ENCODE data around the gene NFS1. TPM values are rescaled to one million over a fixed set of nuclear protein-coding genes. Genes with fewer than 3 reads are reported as not detected.
A peak's percentile ranks its signal among the peaks of the same experiment; 100 is the strongest.
"Not testable (repeated sequence)": the region's sequence is repeated elsewhere in the genome, so short reads cannot be mapped to it uniquely, and the experiment has no call there.

The NFS1 gene
- total RNA-seq, 1 donor from 2014 or later, result 26.7 TPM

DNA sequence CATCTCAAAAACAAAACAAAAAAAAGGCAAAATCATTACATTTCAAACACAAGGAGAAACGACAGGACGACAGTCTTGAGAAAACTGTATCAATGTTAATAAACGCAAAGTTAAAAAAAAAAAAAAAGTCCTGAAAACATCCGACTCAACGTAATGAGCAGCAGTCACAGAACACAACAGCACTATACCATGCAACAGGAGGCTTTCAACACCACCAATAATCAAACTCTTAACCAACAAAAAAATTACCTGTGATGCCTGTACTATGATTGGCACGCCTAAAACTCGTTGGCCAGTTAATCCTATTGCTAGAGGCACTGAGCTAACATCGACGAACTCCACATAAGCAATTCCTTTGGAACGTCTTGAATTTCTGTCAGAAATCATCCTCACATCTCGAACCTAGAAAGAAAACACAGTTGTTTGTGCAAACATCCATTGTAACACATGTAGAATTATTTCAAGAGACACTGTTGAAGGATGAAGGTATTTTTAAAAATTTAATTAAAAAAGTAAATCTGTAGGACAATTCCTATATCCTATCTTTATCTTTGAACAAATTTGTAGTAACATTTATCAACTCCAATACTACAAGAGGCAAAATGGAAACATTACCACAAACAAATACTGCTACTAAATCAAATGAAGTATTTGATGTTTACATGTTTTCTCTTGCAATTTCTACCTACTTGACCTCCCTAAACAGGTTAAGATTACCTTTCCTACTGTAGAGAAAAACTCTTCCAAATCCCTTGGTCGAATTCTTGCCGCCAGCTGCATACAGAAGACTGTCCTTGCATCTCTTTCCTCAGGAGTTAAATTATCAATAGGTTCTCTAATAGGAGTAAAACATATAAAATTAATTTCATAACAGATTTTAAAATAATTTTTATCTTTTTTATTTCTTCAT, 25.4 kb upstream of the NFS1 start:
- H3K27me3 Mint-ChIP-seq, result no peaks in the 10 kb centered on the region
- TF ChIP-seq, protein P1, sequence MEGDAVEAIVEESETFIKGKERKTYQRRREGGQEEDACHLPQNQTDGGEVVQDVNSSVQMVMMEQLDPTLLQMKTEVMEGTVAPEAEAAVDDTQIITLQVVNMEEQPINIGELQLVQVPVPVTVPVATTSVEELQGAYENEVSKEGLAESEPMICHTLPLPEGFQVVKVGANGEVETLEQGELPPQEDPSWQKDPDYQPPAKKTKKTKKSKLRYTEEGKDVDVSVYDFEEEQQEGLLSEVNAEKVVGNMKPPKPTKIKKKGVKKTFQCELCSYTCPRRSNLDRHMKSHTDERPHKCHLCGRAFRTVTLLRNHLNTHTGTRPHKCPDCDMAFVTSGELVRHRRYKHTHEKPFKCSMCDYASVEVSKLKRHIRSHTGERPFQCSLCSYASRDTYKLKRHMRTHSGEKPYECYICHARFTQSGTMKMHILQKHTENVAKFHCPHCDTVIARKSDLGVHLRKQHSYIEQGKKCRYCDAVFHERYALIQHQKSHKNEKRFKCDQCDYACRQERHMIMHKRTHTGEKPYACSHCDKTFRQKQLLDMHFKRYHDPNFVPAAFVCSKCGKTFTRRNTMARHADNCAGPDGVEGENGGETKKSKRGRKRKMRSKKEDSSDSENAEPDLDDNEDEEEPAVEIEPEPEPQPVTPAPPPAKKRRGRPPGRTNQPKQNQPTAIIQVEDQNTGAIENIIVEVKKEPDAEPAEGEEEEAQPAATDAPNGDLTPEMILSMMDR (conservative IDR thresholded peaks at IDR 0.05), result no peak
- no peak overlapping the region for H3K4me3 Mint-ChIP-seq
- H3K36me3 Mint-ChIP-seq, result peaks cover 41% of the 10 kb centered on the region
- no peak for DNase-seq (ENCODE audit: extremely low spot score, unreplicated experiment)
- H3K9me3 Mint-ChIP-seq, result no peaks in the 10 kb centered on the region
- H3K27ac Mint-ChIP-seq, result peak overlapping the region; percentile 65
- no peaks in the 10 kb centered on the region for H3K4me1 Mint-ChIP-seq (ENCODE audit: unreplicated experiment)

GRCh38 chr20:35723652-35724320, 24.6 kb upstream of the NFS1 start:
- H3K27ac Mint-ChIP-seq, result peak overlapping the region; percentile 31
- peaks cover 41% of the 10 kb centered on the region for H3K36me3 Mint-ChIP-seq
- not testable (repeated sequence) for H3K27me3 Mint-ChIP-seq; H3K4me1 Mint-ChIP-seq (ENCODE audit: unreplicated experiment); H3K4me3 Mint-ChIP-seq; DNase-seq (ENCODE audit: extremely low spot score, unreplicated experiment); H3K9me3 Mint-ChIP-seq

DNA sequence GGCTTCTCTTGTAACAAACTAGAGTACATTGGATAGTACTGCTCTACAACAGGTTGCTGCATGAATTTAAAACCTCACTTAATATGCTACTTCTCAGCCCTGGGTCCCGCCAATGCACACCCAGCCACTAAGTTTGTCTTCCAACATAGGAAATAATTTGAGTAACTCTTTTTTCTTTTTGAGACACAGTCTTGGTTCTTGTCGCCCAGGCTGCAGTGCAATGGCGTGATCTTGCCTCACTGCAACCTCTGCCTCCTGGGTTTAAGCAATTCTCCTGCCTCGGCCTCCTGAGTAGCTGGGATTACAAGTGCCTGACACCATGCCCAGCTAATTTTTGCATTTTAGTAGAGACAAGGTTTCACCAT, 24.1 kb upstream of the NFS1 start:
- not testable (repeated sequence) for H3K4me1 Mint-ChIP-seq (ENCODE audit: unreplicated experiment); H3K27me3 Mint-ChIP-seq; DNase-seq (ENCODE audit: extremely low spot score, unreplicated experiment); H3K4me3 Mint-ChIP-seq; H3K9me3 Mint-ChIP-seq
- H3K27ac Mint-ChIP-seq, result peak overlapping the region; percentile 50
- H3K36me3 Mint-ChIP-seq, result peaks cover 41% of the 10 kb centered on the region

DNA sequence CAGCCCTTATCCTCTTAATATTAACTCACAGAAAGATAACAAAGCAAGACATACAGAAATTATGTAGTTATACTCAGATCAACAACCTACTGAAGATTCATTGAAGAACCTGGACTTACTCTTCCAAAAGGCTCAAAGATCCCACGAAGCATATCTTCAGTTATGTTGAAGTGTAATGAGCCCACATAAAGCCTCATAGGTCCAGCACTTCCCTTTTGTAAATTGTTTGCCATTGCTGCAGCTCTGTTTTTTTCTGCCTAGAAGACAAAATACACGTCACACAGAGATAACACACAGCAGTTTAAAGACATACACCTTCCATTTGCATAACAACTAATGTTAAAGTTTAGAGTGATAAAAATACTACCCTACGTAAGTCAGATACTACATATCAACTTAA, 22.5 kb upstream of the NFS1 start:
- Mint-ChIP-seq H3K27ac (peak overlapping the region; percentile 46), H3K4me1 (ENCODE audit: unreplicated experiment) (no peaks in the 10 kb centered on the region), H3K9me3 (no peaks in the 10 kb centered on the region), H3K36me3 (peaks cover 38% of the 10 kb centered on the region), H3K27me3 (no peaks in the 10 kb centered on the region), H3K4me3 (no peak overlapping the region)
- no peak for DNase-seq (ENCODE audit: extremely low spot score, unreplicated experiment)
- TF ChIP-seq, protein P1 (conservative IDR thresholded peaks at IDR 0.05), result no peak

GRCh38 chr20:35721219-35721618, 22.1 kb upstream of the NFS1 start:
- Mint-ChIP-seq H3K4me3 (no peak overlapping the region), H3K27me3 (no peaks in the 10 kb centered on the region), H3K4me1 (ENCODE audit: unreplicated experiment) (no peaks in the 10 kb centered on the region), H3K9me3 (no peaks in the 10 kb centered on the region), H3K27ac (peak overlapping the region; percentile 46), H3K36me3 (peaks cover 37% of the 10 kb centered on the region)
- TF ChIP-seq, protein P1 (conservative IDR thresholded peaks at IDR 0.05), result no peak
- DNase-seq (ENCODE audit: extremely low spot score, unreplicated experiment), result no peak

DNA sequence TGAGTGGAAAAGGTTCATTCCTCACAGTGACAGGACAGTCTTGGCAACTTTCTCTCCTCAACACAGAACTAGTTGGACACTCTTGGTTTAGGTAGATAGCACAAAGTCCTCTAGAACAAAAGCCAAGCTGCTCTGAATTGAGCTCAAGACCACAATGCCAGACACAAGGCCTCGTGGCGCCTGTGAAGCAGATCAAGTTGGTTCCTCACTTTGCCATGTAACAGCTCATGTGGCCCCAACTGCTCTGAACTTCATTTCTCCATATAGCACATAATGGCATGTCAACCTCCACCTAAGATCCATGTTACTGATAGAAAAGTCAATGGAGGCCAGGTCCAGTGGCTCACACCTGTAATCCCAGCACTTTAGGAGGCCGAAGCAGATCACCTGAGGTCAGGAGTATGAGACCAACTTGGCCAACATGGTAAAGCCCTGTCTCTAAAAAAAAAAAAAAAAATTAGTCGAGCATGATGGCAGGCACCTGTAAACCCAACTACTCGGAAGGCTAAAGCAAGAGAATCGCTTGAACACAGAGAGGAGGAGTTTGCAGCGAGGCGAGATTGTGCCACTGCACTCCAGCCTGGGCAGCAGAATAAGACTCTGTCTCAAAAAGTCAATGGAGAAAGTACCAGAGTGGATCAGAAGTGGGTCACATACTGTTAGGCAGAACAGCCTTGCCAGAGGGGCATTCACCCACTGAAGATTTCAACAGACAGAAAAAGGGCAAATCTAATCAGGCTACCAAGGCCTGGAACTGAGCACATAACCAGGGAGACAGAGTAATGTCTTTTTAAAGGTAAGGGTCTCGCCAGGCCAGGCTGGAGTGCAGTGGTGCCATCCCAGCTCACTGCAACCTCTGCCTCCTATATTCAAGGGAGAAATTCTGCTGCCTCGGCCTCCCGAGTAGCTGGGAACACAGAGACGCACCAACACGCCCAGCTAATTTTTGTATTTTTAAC, 21.3 kb upstream of the NFS1 start:
- Mint-ChIP-seq H3K4me3 (no peak overlapping the region), H3K36me3 (peaks cover 41% of the 10 kb centered on the region), H3K27ac (peak overlapping the region; percentile 39), H3K9me3 (no peaks in the 10 kb centered on the region), H3K27me3 (no peaks in the 10 kb centered on the region), H3K4me1 (ENCODE audit: unreplicated experiment) (no peaks in the 10 kb centered on the region)
- TF ChIP-seq, protein P1 (conservative IDR thresholded peaks at IDR 0.05), result no peak
- DNase-seq (ENCODE audit: extremely low spot score, unreplicated experiment), result no peak

All from type B pancreatic cell (in vitro differentiated cells).